Measurements from ENCODE around the gene GRAP2. TPM values are rescaled to one million over a fixed set of nuclear protein-coding genes. Genes with fewer than 3 reads are reported as not detected.

Gene GRAP2
- total RNA-seq, 3 donors from 2014 or later: 3.4 to 5.5 (median 4.2) TPM

GRCh38 chr22:39923696-39924095, 22.8 kb downstream of the GRAP2 start:
- Histone ChIP-seq H3K9me3 (no peaks in the 10 kb centered on the region), H3K4me1 (ENCODE audit: low read depth) (peaks cover 13% of the 10 kb centered on the region), H3K36me3 (ENCODE audit: low read depth) (no peaks in the 10 kb centered on the region), H3K4me3 (no peak overlapping the region)
- intact Hi-C loops (cut with DNase I, micrococcal nuclease): no loop called here
- ATAC-seq (no peak), DNase-seq (no peak)
- no peak for TF ChIP-seq CTCF (IDR thresholded peaks at IDR 0.05)

GRCh38 chr22:39924286-39924685, 23.4 kb downstream of the GRAP2 start:
- no peak overlapping the region for H3K4me3 ChIP-seq
- no peaks in the 10 kb centered on the region for H3K9me3 ChIP-seq
- DNase-seq (no peak), ATAC-seq (no peak)
- no peaks in the 10 kb centered on the region for H3K36me3 ChIP-seq (ENCODE audit: low read depth)
- intact Hi-C loops (cut with DNase I, micrococcal nuclease): no loop called here
- TF ChIP-seq CTCF (IDR thresholded peaks at IDR 0.05): no peak
- peaks cover 13% of the 10 kb centered on the region for H3K4me1 ChIP-seq (ENCODE audit: low read depth)

GRCh38 chr22:39925273-39925672, 24.4 kb downstream of the GRAP2 start:
- intact Hi-C loops (cut with DNase I, micrococcal nuclease): no loop called here
- DNase-seq (no peak), ATAC-seq (no peak)
- TF ChIP-seq CTCF (IDR thresholded peaks at IDR 0.05): no peak
- peaks cover 13% of the 10 kb centered on the region for H3K4me1 ChIP-seq (ENCODE audit: low read depth)
- H3K4me3 ChIP-seq: no peak overlapping the region
- no peaks in the 10 kb centered on the region for H3K36me3 ChIP-seq (ENCODE audit: low read depth)
- H3K9me3 ChIP-seq: no peaks in the 10 kb centered on the region

GRCh38 chr22:39925909-39926679, 25.2 kb downstream of the GRAP2 start:
- Histone ChIP-seq H3K4me3 (no peak overlapping the region), H3K9me3 (no peaks in the 10 kb centered on the region), H3K36me3 (ENCODE audit: low read depth) (no peaks in the 10 kb centered on the region), H3K4me1 (ENCODE audit: low read depth) (peaks cover 13% of the 10 kb centered on the region)
- intact Hi-C loops (cut with DNase I, micrococcal nuclease): no loop called here
- peak; percentile 83 for ATAC-seq
- no peak for TF ChIP-seq CTCF (IDR thresholded peaks at IDR 0.05)
- peak in 1 of 3 donors; percentile 68 for DNase-seq

- no peak overlapping the region for H3K4me3 ChIP-seq
- DNase-seq (no peak), ATAC-seq (peak; percentile 21)
- TF ChIP-seq CTCF (IDR thresholded peaks at IDR 0.05): no peak
- no peaks in the 10 kb centered on the region for H3K9me3 ChIP-seq
- intact Hi-C loops (cut with DNase I, micrococcal nuclease): no loop called here
- H3K4me1 ChIP-seq (ENCODE audit: low read depth): peaks cover 13% of the 10 kb centered on the region
- H3K36me3 ChIP-seq (ENCODE audit: low read depth): no peaks in the 10 kb centered on the region
Observed at GRCh38 chr22:39926753-39927152, 25.9 kb downstream of the GRAP2 start.

Measured in mucosa of descending colon (tissue), 3 donors.